IMR-90 (cell line): Measurements from ENCODE around the gene DCC. TPM values are rescaled to one million over a fixed set of nuclear protein-coding genes. Genes with fewer than 3 reads are reported as not detected.

Experiments used
- ATAC-seq: fragments of 200-7000 bp; cut with Tn5 transposase; 2 replicates; pipeline ENCODE4 v1.9.1; 2020; ENCODE audit warnings: low read depth, mild to moderate bottlenecking, moderate library complexity
- BruUV-seq: library from RNA; stranded (reverse); fragments of 400-500 nt; replicated peaks from 2 replicates; lab custom pipeline; 2021; lab: Mats Ljungman, UMichigan
- CTCF ChIA-PET: fragments of 300-600 bp; formaldehyde crosslinking; extraction: SDS; loops from one replicate; lab custom pipeline; 2021; ENCODE audit warnings: antibody characterized with exemption; lab: Yijun Ruan, JAX
- POLR2A ChIA-PET: fragments of 300-600 bp; sonication (Branson Sonifier 250); formaldehyde crosslinking; loops from one replicate; lab custom pipeline; 2022; ENCODE audit warnings: antibody characterized with exemption; ENCODE audit not compliant: unreplicated experiment; lab: Charles Lee
- DNase-seq: peaks from one replicate; pipeline ENCODE4 v3.0.0; 2013
- H2AFZ ChIP-seq: replicated peaks from 2 replicates; pipeline ENCODE3; 2013; ENCODE audit warnings: low read length, mild to moderate bottlenecking; ENCODE audit not compliant: poor library complexity
- H2AK5ac ChIP-seq: 2 replicates; pipeline ENCODE4 v1.6.1; 2013; ENCODE audit warnings: low read depth, low read length, inconsistent platforms
- H2AK9ac ChIP-seq: replicated peaks from 2 replicates; pipeline ENCODE3; 2013; ENCODE audit warnings: mild to moderate bottlenecking, low read depth, low read length, moderate library complexity; ENCODE audit not compliant: poor library complexity
- H2BK120ac ChIP-seq: 2 replicates; pipeline ENCODE4 v1.6.1; 2013; ENCODE audit warnings: low read depth, low read length, inconsistent platforms
- H2BK15ac ChIP-seq: 3 replicates; pipeline ENCODE4 v1.6.1; 2013; ENCODE audit warnings: low read depth, low read length, inconsistent platforms
- H2BK20ac ChIP-seq: 2 replicates; pipeline ENCODE4 v1.6.1; 2013; ENCODE audit warnings: low read depth, mild to moderate bottlenecking, inconsistent platforms, low read length, moderate library complexity
- H2BK5ac ChIP-seq: 2 replicates; pipeline ENCODE4 v1.6.1; 2013; ENCODE audit warnings: mild to moderate bottlenecking, low read depth, low read length, inconsistent platforms; ENCODE audit not compliant: poor library complexity, severe bottlenecking
- H3K14ac ChIP-seq: replicated peaks from 2 replicates; pipeline ENCODE4 v1.6.1; 2013; ENCODE audit warnings: low read depth, low read length, inconsistent platforms
- H3K18ac ChIP-seq: 2 replicates; pipeline ENCODE4 v1.6.1; 2013; ENCODE audit warnings: low read depth, low read length, control low read depth
- H3K23ac ChIP-seq: 2 replicates; pipeline ENCODE4 v1.6.1; 2013; ENCODE audit warnings: low read depth, low read length, inconsistent platforms
- H3K27ac ChIP-seq: 2 replicates; pipeline ENCODE4 v1.5.1; 2013; ENCODE audit warnings: mild to moderate bottlenecking, control low read depth, low read length; ENCODE audit not compliant: insufficient read depth
- H3K27me3 ChIP-seq: 2 replicates; pipeline ENCODE4 v1.6.1; 2013; ENCODE audit warnings: low read length; ENCODE audit not compliant: control insufficient read depth, insufficient read depth
- H3K36me3 ChIP-seq: 2 replicates; pipeline ENCODE4 v1.6.1; 2013; ENCODE audit warnings: low read length, mixed read lengths; ENCODE audit not compliant: control insufficient read depth, insufficient read depth
- H3K4ac ChIP-seq: 2 replicates; pipeline ENCODE4 v1.6.1; 2013; ENCODE audit warnings: low read depth, low read length, inconsistent platforms
- H3K4me1 ChIP-seq: 2 replicates; pipeline ENCODE4 v1.6.1; 2013; ENCODE audit warnings: low read length, mixed read lengths; ENCODE audit not compliant: control insufficient read depth, insufficient read depth
- H3K4me2 ChIP-seq: 2 replicates; pipeline ENCODE4 v1.6.1; 2013; ENCODE audit warnings: low read depth, mild to moderate bottlenecking, control low read depth, low read length, moderate library complexity
- H3K4me3 ChIP-seq: 2 replicates; pipeline ENCODE4 v1.5.1; 2013; ENCODE audit warnings: low read depth, mild to moderate bottlenecking, control low read depth, low read length, moderate library complexity; ENCODE audit not compliant: insufficient read depth
- H3K56ac ChIP-seq: 2 replicates; pipeline ENCODE4 v1.6.1; 2013; ENCODE audit warnings: low read length, inconsistent platforms; ENCODE audit not compliant: insufficient read depth; ENCODE audit errors: extremely low read depth
- H3K79me1 ChIP-seq, 2 experiments: 2 replicates each; pipeline ENCODE4 v1.6.1; 2013; ENCODE audit warnings: low read length in 2 of 2, inconsistent platforms in 1 of 2, low read depth in 1 of 2
- H3K9ac ChIP-seq: 2 replicates; pipeline ENCODE4 v1.6.1; 2013; ENCODE audit warnings: low read depth, low read length, control low read depth
- H3K9me1 ChIP-seq: 2 replicates; pipeline ENCODE4 v1.6.1; 2013; ENCODE audit warnings: low read length, inconsistent platforms; ENCODE audit not compliant: insufficient read depth
- H3K9me3 ChIP-seq: 2 replicates; pipeline ENCODE4 v1.6.1; 2013; ENCODE audit warnings: low read length; ENCODE audit not compliant: control insufficient read depth, insufficient read depth
- H4K20me1 ChIP-seq: 2 replicates; pipeline ENCODE4 v1.6.1; 2013; ENCODE audit warnings: low read length, inconsistent platforms; ENCODE audit not compliant: insufficient read depth
- H4K5ac ChIP-seq: 2 replicates; pipeline ENCODE4 v1.6.1; 2013; ENCODE audit warnings: mild to moderate bottlenecking, low read depth, low read length, control low read depth
- H4K8ac ChIP-seq, 2 experiments: 2 replicates each; pipeline ENCODE4 v1.6.1; 2013; ENCODE audit warnings: low read depth in 2 of 2, low read length in 2 of 2, control low read depth in 1 of 2, inconsistent platforms in 1 of 2
- H4K91ac ChIP-seq: 2 replicates; pipeline ENCODE4 v1.6.1; 2013; ENCODE audit warnings: low read depth, low read length, inconsistent platforms; ENCODE audit not compliant: insufficient read depth
- BHLHE40 ChIP-seq: fragments of 150-350 bp; IDR thresholded peaks from 2 replicates; pipeline ENCODE4 v1.6.1; 2016; ENCODE audit warnings: mild to moderate bottlenecking, low read depth, low read length
- CEBPB ChIP-seq: IDR thresholded peaks from 2 replicates; pipeline ENCODE4 v1.6.1; 2012; ENCODE audit warnings: low read depth, low read length, improper control_type of control experiment
- CHD1 ChIP-seq: IDR thresholded peaks from 2 replicates; pipeline ENCODE4 v1.6.1; 2012; ENCODE audit warnings: low read depth, low read length, improper control_type of control experiment
- CTCF ChIP-seq: conservative IDR thresholded peaks from 2 replicates; pipeline ENCODE4 v1.5.1; 2012; ENCODE audit warnings: mild to moderate bottlenecking, low read depth, low read length, improper control_type of control experiment
- ELK1 ChIP-seq: fragments of 150-350 bp; IDR thresholded peaks from 2 replicates; pipeline ENCODE4 v1.6.1; 2016; ENCODE audit warnings: low read depth, mild to moderate bottlenecking, low read length, moderate library complexity, borderline replicate concordance
- FOS ChIP-seq: fragments of 150-350 bp; IDR thresholded peaks from 2 replicates; pipeline ENCODE4 v1.6.1; 2016; ENCODE audit warnings: low read depth, low read length
- MAFK ChIP-seq: IDR thresholded peaks from 2 replicates; pipeline ENCODE4 v1.6.1; 2012; ENCODE audit warnings: low read depth, low read length, improper control_type of control experiment
- MAZ ChIP-seq: IDR thresholded peaks from 2 replicates; pipeline ENCODE4 v1.6.1; 2012; ENCODE audit warnings: low read depth, mild to moderate bottlenecking, low read length, improper control_type of control experiment, moderate library complexity, borderline replicate concordance
- MXI1 ChIP-seq: IDR thresholded peaks from 2 replicates; pipeline ENCODE4 v1.6.1; 2012; ENCODE audit warnings: low read depth, mild to moderate bottlenecking, low read length, moderate library complexity, borderline replicate concordance
- NFE2L2 ChIP-seq: fragments of 150-350 bp; IDR thresholded peaks from 2 replicates; pipeline ENCODE4 v1.6.1; 2016; ENCODE audit warnings: low read depth, mild to moderate bottlenecking, low read length
- POLR2A ChIP-seq: IDR thresholded peaks from 2 replicates; pipeline ENCODE4 v1.6.1; 2012; ENCODE audit warnings: mild to moderate bottlenecking, low read depth, low read length
- RAD21 ChIP-seq: IDR thresholded peaks from 2 replicates; pipeline ENCODE4 v1.6.1; 2012; ENCODE audit warnings: low read length, improper control_type of control experiment
- RCOR1 ChIP-seq: IDR thresholded peaks from 2 replicates; pipeline ENCODE4 v1.6.1; 2012; ENCODE audit warnings: mild to moderate bottlenecking, low read length, improper control_type of control experiment; ENCODE audit not compliant: insufficient replicate concordance
- SMC3 ChIP-seq: fragments of 150-350 bp; IDR thresholded peaks from 2 replicates; pipeline ENCODE4 v1.6.1; 2016; ENCODE audit warnings: low read depth, mild to moderate bottlenecking, antibody characterized with exemption, low read length, moderate library complexity
- USF2 ChIP-seq: fragments of 150-350 bp; IDR thresholded peaks from 2 replicates; pipeline ENCODE4 v1.6.1; 2017; ENCODE audit warnings: mild to moderate bottlenecking, antibody characterized with exemption, low read length, low read depth
- WGBS, 2 experiments: methylation state at CpG; one replicate each; pipeline versions ENCODE4 v1.1.5 to v1.1.7; 2013; ENCODE audit warnings: missing lambda C conversion rate in 2 of 2; ENCODE audit not compliant: insufficient read length in 1 of 2; ENCODE audit errors: extremely low coverage in 2 of 2; 5-methylcytosine and 5-hydroxymethylcytosine counted together
- dilution Hi-C: fragments of 300-500 bp; cut with HindIII; formaldehyde crosslinking; loops from one replicate; pipeline ENCODE4 v1.14.3; 2018; ENCODE audit warnings: low sequenced_read_pairs; ENCODE audit not compliant: unreplicated experiment
- in situ Hi-C: fragments of 300-500 bp; cut with MboI; formaldehyde crosslinking; loops from 3 replicates; pipeline ENCODE4 v1.14.3; 2019; ENCODE audit warnings: low sequenced_read_pairs, inconsistent platforms, mixed read lengths
- intact Hi-C: fragments of 100-400 bp; cut with micrococcal nuclease; formaldehyde crosslinking; loops from 2 replicates; pipeline ENCODE4 v1.10.0; 2022
- polyA plus RNA-seq, 3 experiments: library from polyadenylated mRNA; depleted of rRNA; stranded (reverse); fragments of >200 nt; gene quantifications; 2 replicates each; pipeline ENCODE4 v1.2.3, GENCODE V29; 2012; ENCODE audit warnings: low replicate concordance in 1 of 3
- total RNA-seq: library from RNA; depleted of rRNA; stranded (reverse); fragments of >200 nt; gene quantifications from 2 replicates; pipeline ENCODE4 v1.2.3, GENCODE V29; 2012

DCC gene
- total and polyA plus RNA-seq, 2 of the 4 experiments (the other 2 are of a cell fraction): 0.31 to 0.54 TPM

- Histone ChIP-seq H4K5ac (no peak overlapping the region), H2AK5ac (no peak overlapping the region), H2BK20ac (no peak overlapping the region), H3K18ac (no peak overlapping the region), H3K27me3 (no peaks in the 10 kb centered on the region), H2AK9ac (no peak overlapping the region), H2BK120ac (no peak overlapping the region), H4K91ac (no peak overlapping the region), H3K36me3 (no peaks in the 10 kb centered on the region), H3K79me1 (no peaks in the 10 kb centered on the region), H3K27ac (no peak overlapping the region), H3K9ac (no peak overlapping the region), H3K4me2 (no peak overlapping the region), H3K4me1 (no peaks in the 10 kb centered on the region), H4K8ac (no peak overlapping the region), H3K56ac (no peak overlapping the region), H3K4me3 (no peak overlapping the region), H3K4ac (no peak overlapping the region), H2AFZ (no peak overlapping the region), H3K9me1 (no peaks in the 10 kb centered on the region), H3K9me3 (peaks cover 4% of the 10 kb centered on the region), H4K20me1 (no peaks in the 10 kb centered on the region), H2BK15ac (no peak overlapping the region), H2BK5ac (no peak overlapping the region), H3K23ac (no peak overlapping the region), H3K14ac (no peak overlapping the region)
- ChIA-PET CTCF (no interaction called here), POLR2A (no interaction called here)
- no TSS peak for BruUV-seq
- in situ Hi-C loops (no loop called here), intact Hi-C loops (no loop called here), dilution Hi-C loops (no loop called here)
- DNase-seq (no peak), ATAC-seq (no peak)
- no peak for TF ChIP-seq USF2
- TF ChIP-seq MAZ: no peak
- no peak for TF ChIP-seq MAFK
- TF ChIP-seq BHLHE40: no peak
- TF ChIP-seq ELK1: no peak
- no peak for TF ChIP-seq SMC3
- no peak for TF ChIP-seq CEBPB
- no peak for TF ChIP-seq MXI1
- no peak for TF ChIP-seq RCOR1
- no peak for TF ChIP-seq FOS
- no peak for TF ChIP-seq NFE2L2
- no peak for TF ChIP-seq CTCF
- no peak for TF ChIP-seq CHD1
- TF ChIP-seq POLR2A: no peak
- TF ChIP-seq RAD21: no peak
- no CpG with 5 or more reads among the region's 8 CpGs for WGBS, 2 experiments
These were observed 317.2 kb downstream of the DCC start for GRCh38 chr18:52657043-52657805.
